Frontal cortex (tissue), 4 donors: ENCODE results near the gene WNT9B. TPM values are rescaled to one million over a fixed set of nuclear protein-coding genes. Genes with fewer than 3 reads are reported as not detected.

ENCODE experiments used
- DNase-seq, 2 donors: peaks; one replicate each; pipeline ENCODE4 v3.0.0; 2012; ENCODE audit warnings: low spot score in 2 of 2
- FAIRE-seq: peaks from 2 replicates; lab custom pipeline; 2012; peaks lifted over from hg19 to GRCh38; lab: Jason Lieb, UNC
- total RNA-seq: library from RNA; depleted of rRNA; stranded (reverse); fragments of >200 nt; gene quantifications from one replicate; pipeline ENCODE4 v1.2.3, GENCODE V29; 2014
- donor health status: control.
- donor health status: control.
- donor health status: control.

WNT9B gene
- total RNA-seq, 1 donor from 2014 or later, result not detected

- FAIRE-seq (no peak), DNase-seq (no peak)
Measured at GRCh38 chr17:46848534-46848933, 2.8 kb upstream of the WNT9B start.

DNA sequence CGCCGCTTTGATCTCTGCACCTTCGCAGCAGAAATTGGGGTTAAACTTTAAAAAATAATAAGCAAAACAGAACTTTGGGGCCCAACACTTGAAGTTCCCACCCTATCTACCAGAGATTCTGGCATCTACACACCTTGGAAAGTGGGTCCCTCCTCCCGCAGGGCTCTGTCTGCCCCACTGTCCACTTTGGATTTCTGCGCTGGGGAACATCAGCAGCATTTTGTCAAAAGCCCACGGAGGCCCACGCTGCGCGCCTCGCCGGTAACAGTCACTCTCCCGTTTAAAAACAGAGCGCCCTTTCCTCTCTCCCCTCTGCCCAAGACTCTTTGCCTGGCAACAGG, 725 bp upstream of the WNT9B start:
- FAIRE-seq (no peak), DNase-seq (no peak)

GRCh38 chr17:46853896-46854444, 2.6 kb downstream of the WNT9B start:
- FAIRE-seq, result no peak
- DNase-seq, result no peak

DNA sequence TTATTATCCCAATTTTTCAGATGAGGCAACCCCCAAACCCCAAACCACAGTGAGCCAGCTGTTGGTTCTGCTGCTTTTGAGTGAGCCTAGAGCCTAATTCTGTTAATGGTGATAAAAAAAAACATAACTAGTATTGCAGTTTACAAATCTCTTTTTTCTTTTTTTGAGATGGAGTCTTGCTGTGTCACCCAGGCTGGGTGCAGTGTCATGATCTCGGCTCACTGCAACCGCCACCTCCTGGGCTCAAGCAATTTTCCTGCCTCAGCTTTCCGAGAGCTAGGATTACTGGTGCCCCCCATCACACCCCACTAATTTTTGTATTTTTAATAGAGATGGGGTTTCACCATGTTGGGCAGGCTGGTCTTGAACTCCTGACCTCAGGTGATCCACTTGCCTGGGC, 3.1 kb downstream of the WNT9B start:
- no peak for DNase-seq

DNA sequence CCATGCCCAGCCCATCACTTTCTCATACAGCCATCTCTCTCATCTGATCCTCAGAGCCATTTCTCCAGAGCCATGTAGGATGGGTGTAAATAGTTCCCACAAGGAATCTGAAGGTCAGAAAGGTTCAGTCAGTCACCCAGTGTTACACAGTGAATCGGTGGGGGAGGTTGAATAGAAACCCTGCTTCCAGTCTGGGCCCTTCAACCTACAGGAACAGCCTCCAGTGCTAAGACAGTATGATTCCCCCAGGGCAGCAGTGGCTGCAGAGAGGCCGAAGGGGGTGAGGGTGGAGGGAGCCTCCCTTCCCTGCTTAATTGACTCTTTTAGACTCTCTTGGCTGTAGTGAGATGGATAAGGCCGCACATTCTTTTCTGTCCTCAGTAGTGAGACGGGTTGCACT, 3.6 kb downstream of the WNT9B start:
- DNase-seq, result no peak

More for the DNA sequence above, 3.1 kb downstream of the WNT9B start:
- FAIRE-seq, result no peak

DNA sequence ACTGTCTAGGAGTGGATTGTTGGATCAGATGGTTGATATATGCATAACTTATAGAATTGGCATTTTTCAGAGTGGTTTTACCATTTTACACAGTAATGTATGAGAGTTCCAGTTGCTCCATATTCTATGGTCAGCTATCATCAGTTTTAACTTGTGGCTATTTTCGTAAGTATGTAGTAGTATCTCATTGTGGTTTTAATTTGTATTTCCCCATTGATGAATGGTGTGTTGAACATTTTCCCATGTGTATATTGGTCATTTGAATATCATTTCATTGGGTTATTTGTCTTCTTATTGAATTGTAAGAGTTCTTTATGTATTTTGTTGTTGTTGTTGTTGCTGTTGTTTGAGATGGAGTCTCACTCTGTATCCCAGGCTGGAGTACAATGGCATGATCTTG, 6.2 kb downstream of the WNT9B start:
- DNase-seq (no peak), FAIRE-seq (no peak)

More for the DNA sequence above, 3.6 kb downstream of the WNT9B start:
- FAIRE-seq, result no peak

GRCh38 chr17:46859996-46860395, 8.6 kb downstream of the WNT9B start:
- DNase-seq (no peak), FAIRE-seq (no peak)

- no peak for FAIRE-seq
- DNase-seq, result no peak
Measured at GRCh38 chr17:46862949-46863348, 11.6 kb downstream of the WNT9B start.

DNA sequence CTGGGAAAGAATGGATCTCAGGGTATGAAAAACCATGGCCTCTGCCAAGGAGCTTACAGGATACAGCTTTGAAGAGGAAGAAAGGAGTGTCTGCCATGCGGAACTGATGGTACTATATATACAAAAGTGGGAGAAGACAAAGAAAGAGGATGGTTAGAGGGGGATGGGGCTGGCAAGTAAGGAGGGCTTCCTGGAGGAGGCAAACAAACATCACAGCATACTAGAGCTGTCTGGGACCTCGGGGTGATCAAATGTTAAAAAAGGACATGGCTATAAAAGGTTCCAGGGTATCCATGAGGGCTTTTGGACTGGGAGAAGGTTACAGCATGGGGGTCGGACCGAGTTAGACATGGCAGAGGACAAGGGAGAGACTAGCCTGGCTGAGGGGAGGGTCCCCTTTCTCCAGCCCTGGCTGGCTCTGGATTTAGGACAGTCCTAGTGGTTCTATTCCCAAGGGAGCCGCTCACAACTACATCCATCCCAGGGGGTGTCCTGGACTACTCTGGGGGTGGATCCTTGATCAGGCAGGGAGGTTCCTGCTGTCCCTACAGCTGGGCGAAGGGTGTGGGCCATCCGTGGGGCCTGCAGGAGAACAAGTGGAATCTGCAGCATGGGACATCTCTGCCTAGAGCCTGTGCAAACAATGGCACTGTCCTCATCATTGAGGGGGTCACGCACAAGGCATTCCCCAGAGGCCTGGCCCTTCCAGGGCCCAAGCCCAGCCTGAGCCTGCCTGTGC, 12.2 kb downstream of the WNT9B start:
- DNase-seq (no peak), FAIRE-seq (no peak)

DNA sequence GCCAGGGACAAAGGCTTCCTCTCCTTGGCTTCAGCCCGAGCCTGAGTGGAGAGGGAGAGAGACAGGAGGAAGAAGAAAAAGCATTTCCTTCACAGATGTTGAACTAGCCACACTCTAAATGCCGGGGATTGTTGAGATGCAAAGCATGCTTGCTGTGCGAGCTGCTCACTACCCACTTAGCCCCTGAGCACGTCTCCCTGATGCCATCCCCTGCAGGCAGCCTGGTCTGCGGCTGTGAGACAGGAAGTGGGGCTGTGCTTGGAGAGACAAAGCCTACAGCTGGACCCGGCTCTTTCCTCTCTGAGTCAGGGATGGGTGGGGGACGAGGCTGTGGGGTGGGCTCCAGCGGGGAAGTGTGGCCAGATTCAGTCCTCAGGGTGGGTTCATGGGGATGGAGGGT, 13.7 kb downstream of the WNT9B start:
- DNase-seq, result no peak

GRCh38 chr17:46866325-46866724, 14.9 kb downstream of the WNT9B start:
- FAIRE-seq (no peak), DNase-seq (no peak)

More for the DNA sequence above, 13.7 kb downstream of the WNT9B start:
- no peak for FAIRE-seq

DNA sequence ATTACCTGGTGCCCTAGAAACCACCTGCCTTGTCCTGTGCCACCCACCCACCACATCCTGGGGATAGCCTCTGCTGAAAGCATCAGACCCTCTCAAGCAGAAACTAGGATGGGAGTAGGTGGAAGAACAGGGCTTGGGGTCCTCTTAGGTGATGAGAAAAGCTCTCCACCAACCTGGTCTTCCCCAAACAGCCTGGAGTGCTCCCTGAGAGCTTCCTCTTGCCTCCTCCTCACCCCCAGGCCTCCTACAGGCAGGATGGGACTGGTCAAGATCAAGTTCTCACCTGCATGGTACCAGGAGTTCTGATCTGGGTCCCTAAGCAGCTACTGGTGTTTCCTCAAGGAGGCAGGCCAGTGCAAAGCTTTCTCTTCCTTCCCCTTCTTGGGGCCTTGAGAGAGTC, 15.4 kb downstream of the WNT9B start:
- FAIRE-seq (no peak), DNase-seq (no peak)

GRCh38 chr17:46868689-46869187, 17.4 kb downstream of the WNT9B start:
- DNase-seq (no peak), FAIRE-seq (no peak)

- FAIRE-seq (no peak), DNase-seq (no peak)
Measured at GRCh38 chr17:46869296-46869695, 17.9 kb downstream of the WNT9B start.

GRCh38 chr17:46869975-46870803, 18.8 kb downstream of the WNT9B start:
- no peak for DNase-seq
- FAIRE-seq, result no peak

DNA sequence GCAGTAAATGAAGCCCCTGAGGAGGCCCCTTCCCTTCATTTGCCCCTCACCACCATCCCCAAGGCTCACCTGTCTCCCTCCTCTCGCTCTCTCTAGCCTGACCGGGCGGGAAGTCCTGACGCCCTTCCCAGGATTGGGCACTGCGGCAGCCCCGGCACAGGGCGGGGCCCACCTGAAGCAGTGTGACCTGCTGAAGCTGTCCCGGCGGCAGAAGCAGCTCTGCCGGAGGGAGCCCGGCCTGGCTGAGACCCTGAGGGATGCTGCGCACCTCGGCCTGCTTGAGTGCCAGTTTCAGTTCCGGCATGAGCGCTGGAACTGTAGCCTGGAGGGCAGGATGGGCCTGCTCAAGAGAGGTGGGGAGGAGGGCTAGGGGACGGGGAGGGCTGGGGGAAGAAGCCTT, 21.0 kb downstream of the WNT9B start:
- no peak for FAIRE-seq
- DNase-seq, result no peak

DNA sequence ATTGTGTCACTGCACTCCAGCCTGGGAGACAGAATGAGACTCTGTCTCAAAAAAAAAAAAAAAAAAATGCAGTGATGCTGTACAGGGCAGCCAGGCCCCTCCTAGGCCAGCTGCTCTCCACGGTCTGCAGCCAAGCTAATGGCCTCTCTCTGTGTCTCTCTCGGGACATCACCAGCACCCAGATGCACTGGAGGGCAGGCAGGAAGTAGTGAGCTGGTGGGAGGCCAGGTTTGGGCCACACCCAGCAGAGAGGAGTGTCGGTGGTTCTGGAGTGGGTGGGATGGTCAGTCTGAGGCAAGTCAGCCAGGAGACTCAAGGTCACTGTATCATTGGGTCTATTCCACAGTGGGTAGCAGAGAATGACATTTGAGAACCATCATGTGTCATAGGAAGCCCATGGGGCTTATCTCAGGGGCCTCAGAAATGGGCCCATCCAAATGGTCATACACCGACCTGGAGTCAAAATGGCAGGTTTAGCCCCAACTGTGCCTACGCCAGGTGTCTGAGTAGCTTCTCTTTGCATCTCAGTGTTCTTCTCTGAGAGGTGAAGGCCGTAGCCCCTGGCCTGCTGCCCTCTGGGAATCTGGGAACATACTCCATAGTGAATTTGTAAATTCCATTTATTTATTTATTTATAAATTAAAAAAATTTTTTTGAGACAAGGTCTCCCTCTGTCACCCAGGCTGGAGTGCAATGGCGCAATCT, 22.7 kb downstream of the WNT9B start:
- FAIRE-seq, result no peak

DNA sequence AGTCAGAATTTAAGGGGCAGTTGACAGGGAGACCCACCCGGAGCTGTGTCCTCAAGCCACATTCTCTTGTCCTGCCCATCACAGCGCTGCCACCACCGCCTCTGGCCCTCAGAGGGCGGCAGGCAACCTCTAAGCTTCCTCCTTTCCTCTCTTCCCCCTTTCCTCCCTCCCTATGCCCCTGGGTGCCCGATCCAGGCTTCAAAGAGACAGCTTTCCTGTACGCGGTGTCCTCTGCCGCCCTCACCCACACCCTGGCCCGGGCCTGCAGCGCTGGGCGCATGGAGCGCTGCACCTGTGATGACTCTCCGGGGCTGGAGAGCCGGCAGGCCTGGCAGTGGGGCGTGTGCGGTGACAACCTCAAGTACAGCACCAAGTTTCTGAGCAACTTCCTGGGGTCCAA, 23.5 kb downstream of the WNT9B start:
- FAIRE-seq, result no peak
- no peak for DNase-seq

More for the DNA sequence above, 22.7 kb downstream of the WNT9B start:
- DNase-seq, result no peak

DNA sequence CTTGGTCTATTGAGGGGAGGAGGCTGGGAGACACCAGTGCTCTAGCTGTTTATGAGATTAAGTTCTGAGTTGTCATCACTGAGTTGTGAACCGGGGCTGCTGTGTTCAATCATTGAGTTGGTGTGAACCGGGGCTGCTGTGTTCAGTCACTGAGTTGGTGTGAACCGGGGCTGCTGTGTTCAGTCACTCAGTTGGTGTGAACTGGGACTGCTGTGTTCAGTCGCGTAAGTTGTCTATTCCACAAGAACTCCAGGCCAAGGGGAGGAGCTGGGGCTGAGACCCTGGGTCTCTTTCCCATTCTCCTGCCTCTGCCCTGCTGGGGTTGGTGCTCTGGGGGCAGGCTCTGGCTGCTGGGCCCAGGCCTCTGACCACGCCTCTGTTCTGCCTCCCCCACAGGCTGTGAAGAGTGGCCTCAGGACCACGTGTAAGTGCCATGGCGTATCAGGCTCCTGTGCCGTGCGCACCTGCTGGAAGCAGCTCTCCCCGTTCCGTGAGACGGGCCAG, 24.5 kb downstream of the WNT9B start:
- no peak for FAIRE-seq
- DNase-seq, result no peak

DNA sequence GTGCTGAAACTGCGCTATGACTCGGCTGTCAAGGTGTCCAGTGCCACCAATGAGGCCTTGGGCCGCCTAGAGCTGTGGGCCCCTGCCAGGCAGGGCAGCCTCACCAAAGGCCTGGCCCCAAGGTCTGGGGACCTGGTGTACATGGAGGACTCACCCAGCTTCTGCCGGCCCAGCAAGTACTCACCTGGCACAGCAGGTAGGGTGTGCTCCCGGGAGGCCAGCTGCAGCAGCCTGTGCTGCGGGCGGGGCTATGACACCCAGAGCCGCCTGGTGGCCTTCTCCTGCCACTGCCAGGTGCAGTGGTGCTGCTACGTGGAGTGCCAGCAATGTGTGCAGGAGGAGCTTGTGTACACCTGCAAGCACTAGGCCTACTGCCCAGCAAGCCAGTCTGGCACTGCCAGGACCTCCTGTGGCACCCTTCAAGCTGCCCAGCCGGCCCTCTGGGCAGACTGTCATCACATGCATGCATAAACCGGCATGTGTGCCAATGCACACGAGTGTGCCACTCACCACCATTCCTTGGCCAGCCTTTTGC, 25.0 kb downstream of the WNT9B start:
- no peak for DNase-seq
- no peak for FAIRE-seq
